ENCODE measurements around the gene TMEM44.

GRCh38 chr3:194675680-194676079 is 42.5 kb upstream of the TMEM44 start:
- TF ChIP-seq POLR2A (IDR thresholded peaks at IDR 0.05; ENCODE audit: low read depth, low read length) (no peak), POLR2AphosphoS5 (IDR thresholded peaks at IDR 0.05; ENCODE audit: insufficient read depth, low read depth, low read length) (no peak), EZH2 (IDR thresholded peaks at IDR 0.05; ENCODE audit: borderline replicate concordance, low read depth, low read length, severe bottlenecking) (no peak), CTCF (IDR thresholded peaks at IDR 0.05; ENCODE audit: extremely low read depth in 1 of 2, insufficient read depth in 1 of 2, low read depth in 1 of 2, low read length in 2 of 2) (no peak), GATA2 (IDR thresholded peaks at IDR 0.05; ENCODE audit: insufficient read depth, insufficient read length, low read depth, low read length) (no peak), JUN (IDR thresholded peaks at IDR 0.05; ENCODE audit: borderline replicate concordance, insufficient read depth, insufficient read length, low read depth) (no peak)
